ENCODE data around the gene ZMIZ1. TPM values are rescaled to one million over a fixed set of nuclear protein-coding genes. Genes with fewer than 3 reads are reported as not detected.

Gene ZMIZ1
- total RNA-seq, 1 donor from 2014 or later = 46.2 TPM

GRCh38 chr10:79359816-79360498, 291.2 kb downstream of the ZMIZ1 start:
- H3K4me1 Mint-ChIP-seq (ENCODE audit: low read depth) = no peaks in the 10 kb centered on the region
- no peaks in the 10 kb centered on the region for H3K27me3 Mint-ChIP-seq (ENCODE audit: low read depth)
- no peak overlapping the region for H3K4me3 Mint-ChIP-seq (ENCODE audit: unreplicated experiment)
- H3K27ac Mint-ChIP-seq (ENCODE audit: unreplicated experiment) = no peak overlapping the region
- peaks cover 7% of the 10 kb centered on the region for H3K9me3 Mint-ChIP-seq (ENCODE audit: low read depth)
- TF ChIP-seq CTCF (IDR thresholded peaks at IDR 0.05) = no peak
- DNase-seq (ENCODE audit: low spot score) = no peak
- H3K36me3 Mint-ChIP-seq (ENCODE audit: low read depth) = peaks cover 2% of the 10 kb centered on the region

- DNase-seq (ENCODE audit: low spot score) = peak; percentile 35
- Mint-ChIP-seq H3K27ac (ENCODE audit: unreplicated experiment) (no peak overlapping the region), H3K27me3 (ENCODE audit: low read depth) (no peaks in the 10 kb centered on the region), H3K36me3 (ENCODE audit: low read depth) (peaks cover 2% of the 10 kb centered on the region), H3K9me3 (ENCODE audit: low read depth) (peaks cover 10% of the 10 kb centered on the region), H3K4me1 (ENCODE audit: low read depth) (no peaks in the 10 kb centered on the region), H3K4me3 (ENCODE audit: unreplicated experiment) (no peak overlapping the region)
- no peak for TF ChIP-seq CTCF (IDR thresholded peaks at IDR 0.05)
These were observed 292.0 kb downstream of the ZMIZ1 start for GRCh38 chr10:79360499-79361342.

GRCh38 chr10:79361726-79362397, 293.1 kb downstream of the ZMIZ1 start:
- no peaks in the 10 kb centered on the region for H3K27me3 Mint-ChIP-seq (ENCODE audit: low read depth)
- H3K9me3 Mint-ChIP-seq (ENCODE audit: low read depth) = peaks cover 10% of the 10 kb centered on the region
- H3K27ac Mint-ChIP-seq (ENCODE audit: unreplicated experiment) = no peak overlapping the region
- no peaks in the 10 kb centered on the region for H3K36me3 Mint-ChIP-seq (ENCODE audit: low read depth)
- peaks cover 2% of the 10 kb centered on the region for H3K4me1 Mint-ChIP-seq (ENCODE audit: low read depth)
- no peak for DNase-seq (ENCODE audit: low spot score)
- TF ChIP-seq CTCF (IDR thresholded peaks at IDR 0.05) = no peak
- H3K4me3 Mint-ChIP-seq (ENCODE audit: unreplicated experiment) = no peak overlapping the region
